IPS DF 4.7 (cell line): ENCODE data around the gene EGFL7.

Source experiments
- DNase-seq: peaks from one replicate; pipeline ENCODE4 v3.0.0-alpha.2; 2013; ENCODE audit warnings: low spot score; ENCODE audit errors: extremely low read depth

The EGFL7 gene

GRCh38 chr9:136672431-136673087 lies 9.8 kb downstream of the EGFL7 start:
- no peak for DNase-seq

- DNase-seq: no peak
These were observed 10.6 kb downstream of the EGFL7 start for GRCh38 chr9:136673088-136673974.

GRCh38 chr9:136673975-136674785 lies 11.5 kb downstream of the EGFL7 start:
- no peak for DNase-seq

DNA sequence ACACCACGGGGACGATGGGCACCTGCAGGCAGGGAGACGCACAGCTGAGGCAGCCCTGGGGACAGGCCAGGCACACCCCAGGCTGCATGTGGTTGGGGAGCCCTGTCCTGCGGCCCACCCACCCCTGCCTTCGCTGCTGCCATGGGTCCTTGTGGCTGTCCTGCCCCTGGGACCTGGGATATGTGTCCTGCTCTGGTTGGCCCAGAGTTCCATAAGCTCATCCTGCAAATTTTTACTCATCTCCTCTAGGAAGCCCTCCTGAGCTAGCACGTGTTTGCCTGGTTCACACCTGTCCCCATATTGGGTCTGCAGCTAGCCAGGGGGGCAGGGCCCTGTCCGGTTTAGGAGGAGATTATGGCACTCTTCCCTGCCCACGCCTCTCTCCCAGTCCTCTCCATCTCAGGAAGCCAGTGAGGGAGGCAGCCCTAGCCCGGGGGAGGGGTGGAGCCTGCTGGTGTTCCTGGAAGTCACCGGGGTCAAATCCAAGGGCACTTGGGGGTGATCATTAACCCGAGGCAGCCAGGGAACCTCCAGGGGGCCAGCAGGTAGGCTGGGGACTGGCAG lies 12.2 kb downstream of the EGFL7 start:
- no peak for DNase-seq

DNA sequence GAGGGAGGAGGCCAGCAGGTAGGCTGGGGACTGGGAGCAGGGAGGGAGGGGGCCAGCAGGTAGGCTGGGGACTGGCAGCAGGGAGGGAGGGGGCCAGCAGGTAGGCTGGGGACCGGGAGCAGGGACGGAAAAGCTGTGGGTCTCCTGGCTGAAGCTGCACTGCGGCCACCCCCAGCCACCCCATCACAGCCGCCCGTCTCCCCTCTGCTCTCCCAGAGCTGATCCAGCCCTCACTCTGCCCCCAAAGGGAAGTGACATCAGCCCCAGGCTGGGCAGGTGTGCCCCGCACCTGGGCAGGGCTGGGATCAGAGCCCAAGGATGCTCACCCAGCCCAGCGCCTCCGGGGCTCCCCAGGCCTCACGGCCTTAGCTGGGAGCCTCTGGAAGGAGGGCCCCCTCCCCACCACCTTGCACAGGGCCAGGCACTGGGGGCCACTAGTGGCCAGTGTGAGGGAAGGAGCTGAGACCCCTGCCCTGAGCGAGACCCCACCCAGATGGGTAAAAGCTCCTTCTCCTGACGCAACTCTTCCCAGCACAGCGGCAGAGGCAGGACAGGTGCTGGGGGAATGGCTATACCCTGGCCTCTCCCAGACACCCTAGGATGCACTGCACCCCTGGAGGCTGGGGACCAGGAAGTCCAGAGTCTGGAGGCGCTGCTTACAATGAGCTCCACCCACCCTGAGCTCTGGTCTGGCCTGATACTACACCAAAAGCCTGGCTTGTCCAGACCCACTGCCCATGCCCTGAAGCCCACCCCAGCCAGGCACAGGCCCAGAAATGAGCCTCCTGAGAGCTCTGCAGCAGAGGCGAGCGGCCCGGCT lies 13.0 kb downstream of the EGFL7 start:
- no peak for DNase-seq

GRCh38 chr9:136676297-136676794 lies 13.6 kb downstream of the EGFL7 start:
- DNase-seq: no peak

GRCh38 chr9:136676920-136677686 lies 14.4 kb downstream of the EGFL7 start:
- no peak for DNase-seq

GRCh38 chr9:136678034-136678433 lies 15.3 kb downstream of the EGFL7 start:
- DNase-seq: no peak

- no peak for DNase-seq
These were observed 15.9 kb downstream of the EGFL7 start for GRCh38 chr9:136678624-136679023.

- DNase-seq: no peak
These were observed 16.8 kb downstream of the EGFL7 start for GRCh38 chr9:136679431-136679941.

- DNase-seq: no peak
These were observed 18.3 kb downstream of the EGFL7 start for GRCh38 chr9:136681029-136681428.

GRCh38 chr9:136681945-136682699 lies 19.4 kb downstream of the EGFL7 start:
- no peak for DNase-seq

GRCh38 chr9:136682710-136683109 lies 20.0 kb downstream of the EGFL7 start:
- DNase-seq: no peak

- no peak for DNase-seq
These were observed 20.5 kb downstream of the EGFL7 start for GRCh38 chr9:136683173-136683745.

DNA sequence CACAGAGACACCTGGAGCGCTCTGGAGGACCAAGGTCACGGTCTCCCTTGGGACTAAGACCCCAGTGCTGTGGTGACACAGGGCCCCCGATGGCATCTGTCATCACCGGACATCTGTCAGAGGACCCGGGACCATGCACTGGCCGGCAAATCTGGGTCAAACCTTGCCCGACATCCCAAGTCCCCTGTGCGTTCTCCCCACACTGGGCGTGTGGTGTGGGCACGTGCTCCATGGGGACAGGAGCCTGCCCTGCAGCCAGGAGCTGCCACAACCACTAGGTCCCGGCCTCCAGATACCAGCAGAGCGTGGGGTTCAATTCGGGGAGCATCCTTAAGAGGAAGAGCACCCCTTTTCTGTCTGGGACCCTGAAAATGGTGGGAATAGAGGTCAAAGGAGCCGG lies 21.0 kb downstream of the EGFL7 start:
- DNase-seq: no peak

DNA sequence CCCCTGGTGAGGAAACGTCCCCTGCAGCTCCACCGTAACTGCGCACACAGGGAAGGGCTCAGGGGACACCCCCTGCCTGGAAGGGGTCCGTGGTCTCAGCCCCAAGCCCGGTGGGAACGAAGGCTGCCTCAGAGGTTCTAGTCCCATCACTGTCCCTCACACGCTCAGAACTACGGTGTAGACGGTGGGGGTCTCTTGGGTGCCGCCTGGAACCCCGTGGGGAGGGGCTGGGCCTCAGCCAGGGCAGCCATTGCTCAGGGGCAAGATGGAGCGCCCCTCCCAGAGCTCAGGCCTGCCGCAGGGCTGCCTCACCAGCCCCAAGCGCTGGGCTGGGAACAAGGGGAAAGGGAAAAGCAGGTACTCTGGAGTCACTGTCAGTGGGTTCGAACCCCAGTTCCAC lies 21.6 kb downstream of the EGFL7 start:
- no peak for DNase-seq

DNA sequence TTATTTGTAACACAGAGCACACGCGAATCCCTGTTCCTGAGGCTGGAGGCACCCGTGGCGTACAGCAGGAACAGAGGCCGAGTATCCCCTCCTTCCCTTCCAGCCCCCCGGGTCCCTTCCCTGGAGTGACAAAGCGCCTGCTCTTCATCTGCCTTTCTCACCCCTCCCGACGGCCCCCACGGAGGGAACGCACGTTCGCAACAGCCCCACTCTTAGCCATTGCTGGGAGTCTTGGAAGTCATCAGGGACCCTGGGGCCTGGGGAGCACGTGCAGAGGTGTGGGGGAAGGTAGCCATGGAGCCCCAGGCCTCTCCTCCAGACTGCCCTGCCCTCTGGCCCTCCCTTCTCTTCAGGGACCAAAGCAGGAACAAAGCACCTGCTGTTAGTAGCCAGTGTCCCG lies 22.1 kb downstream of the EGFL7 start:
- DNase-seq: no peak

- DNase-seq: no peak
These were observed 22.5 kb downstream of the EGFL7 start for GRCh38 chr9:136685216-136685615.
